ENCODE results near the gene STK32C. TPM values are rescaled to one million over a fixed set of nuclear protein-coding genes. Genes with fewer than 3 reads are reported as not detected.

STK32C gene
- total and polyA plus RNA-seq, 2 experiments from 2014 or later: 8.8 to 9.8 TPM

DNA sequence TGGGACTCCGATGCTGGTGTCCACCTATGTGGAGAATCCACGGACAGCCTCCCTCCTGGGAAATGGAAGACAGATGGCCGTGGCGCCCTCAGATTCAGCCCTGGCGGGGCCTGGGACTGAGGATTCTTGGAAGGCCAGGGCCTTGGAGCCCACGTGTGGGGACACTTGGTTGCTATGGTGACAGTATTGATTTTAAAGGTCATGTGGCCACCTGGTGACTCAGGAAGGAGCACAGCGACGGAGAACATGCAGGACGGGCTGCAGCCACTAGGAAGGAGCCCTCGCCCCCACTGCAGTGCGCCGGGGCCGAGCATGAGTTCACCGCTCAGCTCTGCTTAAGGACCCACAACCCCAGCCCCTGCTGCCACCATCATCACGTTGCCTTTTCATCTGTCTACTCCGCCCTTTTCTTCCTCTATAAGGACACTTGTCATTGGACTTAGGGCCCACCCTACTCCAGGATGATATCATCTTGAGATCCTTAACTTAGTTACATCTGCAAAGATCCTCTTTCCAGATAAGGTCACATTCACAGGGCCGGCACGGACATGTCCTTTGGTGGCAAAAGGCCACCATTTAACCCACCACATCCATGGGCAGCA, 3.7 kb upstream of the STK32C start:
- no peak overlapping the region for H3K27ac ChIP-seq
- H4K20me1 ChIP-seq (ENCODE audit: insufficient read depth): no peaks in the 10 kb centered on the region
- H2AFZ ChIP-seq: no peak overlapping the region
- no peaks in the 10 kb centered on the region for H3K9me2 ChIP-seq (ENCODE audit: insufficient read depth)
- H3K36me3 ChIP-seq (ENCODE audit: low read depth): no peaks in the 10 kb centered on the region
- in situ Hi-C loops (cut with MboI): no loop called here
- no peak overlapping the region for H3K4me3 ChIP-seq
- no peaks in the 10 kb centered on the region for H3K9me3 ChIP-seq (ENCODE audit: low read depth)
- no peak for DNase-seq
- no peak overlapping the region for H3K4me2 ChIP-seq (ENCODE audit: unreplicated experiment)
- 76 to 77% methylated on average over 18 of the region's 18 CpGs for WGBS, 2 experiments (ENCODE audit: low coverage in 1 of 2, low lambda C conversion rate in 2 of 2, missing lambda C conversion rate in 2 of 2)
- no peaks in the 10 kb centered on the region for H3F3A ChIP-seq (ENCODE audit: insufficient read depth)
- no peaks in the 10 kb centered on the region for H3K27me3 ChIP-seq (replicated peaks; ENCODE audit: insufficient read depth)
- no peak overlapping the region for H3K9ac ChIP-seq
- no peaks in the 10 kb centered on the region for H3K79me2 ChIP-seq (ENCODE audit: insufficient read depth)
- TF ChIP-seq EZH2phosphoT487 (IDR thresholded peaks at IDR 0.05; ENCODE audit: insufficient read depth, low read depth): no peak
- TF ChIP-seq EZH2 (IDR thresholded peaks at IDR 0.05; ENCODE audit: insufficient read depth, poor library complexity, severe bottlenecking): no peak
- H3K4me1 ChIP-seq (ENCODE audit: insufficient read depth): no peaks in the 10 kb centered on the region

DNA sequence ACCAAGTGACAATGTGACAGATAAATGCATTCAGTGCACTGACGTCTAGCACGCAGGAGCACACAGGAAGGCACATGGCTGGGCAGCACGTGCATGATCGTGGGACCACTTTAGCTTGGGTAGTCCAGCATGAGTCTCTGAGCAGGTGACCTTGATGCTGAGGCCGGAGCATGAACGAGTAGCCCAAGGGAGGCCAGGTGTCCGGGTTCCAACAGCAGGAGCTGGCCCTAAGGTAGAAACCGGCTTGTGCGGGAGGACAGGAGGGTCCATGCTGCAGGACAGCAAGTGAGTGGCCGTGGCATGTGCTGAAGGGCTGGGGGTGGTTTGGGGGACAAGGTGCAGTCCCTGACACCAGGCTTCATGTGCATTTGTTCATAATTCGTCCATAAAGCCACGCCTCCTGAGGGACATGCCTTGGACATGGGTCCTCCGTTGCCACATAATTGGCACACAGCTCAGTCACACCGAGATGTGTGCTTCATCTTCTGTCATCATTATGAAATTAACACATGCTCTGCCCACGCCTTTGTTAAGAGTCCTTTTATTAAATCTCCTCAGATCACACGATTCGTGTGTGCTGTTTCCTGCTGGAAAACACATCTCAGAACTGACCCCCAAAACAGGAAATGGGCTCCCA, 3.1 kb upstream of the STK32C start:
- Histone ChIP-seq H3F3A (ENCODE audit: insufficient read depth) (no peaks in the 10 kb centered on the region), H3K36me3 (ENCODE audit: low read depth) (no peaks in the 10 kb centered on the region), H3K4me1 (ENCODE audit: insufficient read depth) (no peaks in the 10 kb centered on the region), H2AFZ (no peak overlapping the region), H3K4me3 (no peak overlapping the region), H3K27ac (no peak overlapping the region), H3K9me2 (ENCODE audit: insufficient read depth) (no peaks in the 10 kb centered on the region), H3K79me2 (ENCODE audit: insufficient read depth) (no peaks in the 10 kb centered on the region), H3K9me3 (ENCODE audit: low read depth) (no peaks in the 10 kb centered on the region), H4K20me1 (ENCODE audit: insufficient read depth) (no peaks in the 10 kb centered on the region), H3K27me3 (replicated peaks; ENCODE audit: insufficient read depth) (no peaks in the 10 kb centered on the region), H3K4me2 (ENCODE audit: unreplicated experiment) (no peak overlapping the region), H3K9ac (no peak overlapping the region)
- in situ Hi-C loops (cut with MboI): no loop called here
- no peak for DNase-seq
- no peak for TF ChIP-seq EZH2phosphoT487 (IDR thresholded peaks at IDR 0.05; ENCODE audit: insufficient read depth, low read depth)
- TF ChIP-seq EZH2 (IDR thresholded peaks at IDR 0.05; ENCODE audit: insufficient read depth, poor library complexity, severe bottlenecking): no peak
- 61 to 65% methylated on average over 16 to 17 of the region's 17 CpGs for WGBS, 2 experiments (ENCODE audit: low coverage in 1 of 2, low lambda C conversion rate in 2 of 2, missing lambda C conversion rate in 2 of 2)

- Histone ChIP-seq H3K27me3 (replicated peaks; ENCODE audit: insufficient read depth) (no peaks in the 10 kb centered on the region), H3K79me2 (ENCODE audit: insufficient read depth) (no peaks in the 10 kb centered on the region), H3F3A (ENCODE audit: insufficient read depth) (no peaks in the 10 kb centered on the region), H3K4me2 (ENCODE audit: unreplicated experiment) (no peak overlapping the region), H3K9ac (no peak overlapping the region), H3K27ac (no peak overlapping the region), H3K4me3 (no peak overlapping the region), H3K9me3 (ENCODE audit: low read depth) (no peaks in the 10 kb centered on the region), H3K4me1 (ENCODE audit: insufficient read depth) (no peaks in the 10 kb centered on the region), H4K20me1 (ENCODE audit: insufficient read depth) (no peaks in the 10 kb centered on the region), H3K9me2 (ENCODE audit: insufficient read depth) (no peaks in the 10 kb centered on the region), H3K36me3 (ENCODE audit: low read depth) (no peaks in the 10 kb centered on the region), H2AFZ (no peak overlapping the region)
- no peak for DNase-seq
- TF ChIP-seq EZH2 (IDR thresholded peaks at IDR 0.05; ENCODE audit: insufficient read depth, poor library complexity, severe bottlenecking): no peak
- TF ChIP-seq EZH2phosphoT487 (IDR thresholded peaks at IDR 0.05; ENCODE audit: insufficient read depth, low read depth): no peak
- in situ Hi-C loops (cut with MboI): no loop called here
- 93 to 97% methylated on average over 7 of the region's 7 CpGs for WGBS, 2 experiments (ENCODE audit: low coverage in 1 of 2, low lambda C conversion rate in 2 of 2, missing lambda C conversion rate in 2 of 2)
Observed at GRCh38 chr10:132309879-132310591, 2.3 kb upstream of the STK32C start.

DNA sequence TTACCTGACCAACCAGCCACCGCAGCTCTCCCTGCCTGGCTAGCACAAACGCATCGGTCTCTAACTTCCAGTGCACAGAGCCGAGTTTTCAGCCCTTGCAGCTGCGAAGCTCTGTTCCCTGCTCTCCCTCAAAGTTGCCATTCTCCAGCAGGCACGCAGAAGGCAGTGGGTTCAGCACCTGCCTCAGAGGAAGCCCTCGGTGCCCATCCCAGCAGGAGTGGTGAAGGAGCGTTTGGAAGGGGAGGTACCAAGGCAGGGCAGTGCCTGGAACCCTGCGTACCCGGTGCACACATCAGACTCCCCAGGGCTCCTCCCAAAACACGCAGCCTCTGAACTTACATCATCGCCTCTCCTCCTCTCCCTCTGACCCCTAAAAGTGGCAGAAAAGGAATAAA, 1.7 kb upstream of the STK32C start:
- H3K4me3 ChIP-seq: no peak overlapping the region
- in situ Hi-C loops (cut with MboI): no loop called here
- no peaks in the 10 kb centered on the region for H3K4me1 ChIP-seq (ENCODE audit: insufficient read depth)
- no peaks in the 10 kb centered on the region for H4K20me1 ChIP-seq (ENCODE audit: insufficient read depth)
- no peaks in the 10 kb centered on the region for H3K27me3 ChIP-seq (replicated peaks; ENCODE audit: insufficient read depth)
- H3K9me2 ChIP-seq (ENCODE audit: insufficient read depth): no peaks in the 10 kb centered on the region
- H3K9me3 ChIP-seq (ENCODE audit: low read depth): no peaks in the 10 kb centered on the region
- no peak overlapping the region for H3K27ac ChIP-seq
- TF ChIP-seq EZH2phosphoT487 (IDR thresholded peaks at IDR 0.05; ENCODE audit: insufficient read depth, low read depth) (no peak), EZH2 (IDR thresholded peaks at IDR 0.05; ENCODE audit: insufficient read depth, poor library complexity, severe bottlenecking) (no peak)
- no peak overlapping the region for H2AFZ ChIP-seq
- no peak overlapping the region for H3K9ac ChIP-seq
- no peaks in the 10 kb centered on the region for H3F3A ChIP-seq (ENCODE audit: insufficient read depth)
- H3K36me3 ChIP-seq (ENCODE audit: low read depth): no peaks in the 10 kb centered on the region
- H3K79me2 ChIP-seq (ENCODE audit: insufficient read depth): no peaks in the 10 kb centered on the region
- 93 to 95% methylated on average over 12 of the region's 12 CpGs for WGBS, 2 experiments (ENCODE audit: low coverage in 1 of 2, low lambda C conversion rate in 2 of 2, missing lambda C conversion rate in 2 of 2)
- no peak overlapping the region for H3K4me2 ChIP-seq (ENCODE audit: unreplicated experiment)
- DNase-seq: no peak

Measured in GM23248 (cell line).